ENCODE results near the gene CD226. TPM values are rescaled to one million over a fixed set of nuclear protein-coding genes. Genes with fewer than 3 reads are reported as not detected.

Gene CD226
- total RNA-seq, 1 donor from 2014 or later = 0.62 TPM

DNA sequence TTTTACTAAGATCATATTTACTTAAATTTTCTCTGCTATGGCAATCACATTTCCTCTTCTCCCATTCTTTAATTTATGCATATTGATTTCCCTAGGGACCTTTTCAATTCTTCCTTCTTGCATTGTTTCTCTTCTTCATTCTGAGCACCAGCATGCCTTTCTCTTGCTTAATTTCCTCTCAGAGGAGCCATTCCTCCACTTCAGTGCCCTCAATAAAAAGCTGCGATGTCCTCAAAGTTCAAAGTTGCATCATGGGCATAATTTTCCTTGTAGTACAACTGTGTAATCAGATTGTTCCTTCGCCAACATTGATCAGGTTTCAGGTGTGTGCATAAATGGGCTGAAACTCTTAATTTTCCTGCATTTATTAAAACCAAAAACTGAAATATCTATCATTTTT lies 21.8 kb upstream of the CD226 start:
- no peaks in the 10 kb centered on the region for H3K27me3 Mint-ChIP-seq (ENCODE audit: low read depth)
- no peak for DNase-seq (ENCODE audit: low spot score)
- no peaks in the 10 kb centered on the region for H3K4me1 Mint-ChIP-seq (ENCODE audit: low read depth)
- H3K36me3 Mint-ChIP-seq (ENCODE audit: low read depth) = peaks cover 6% of the 10 kb centered on the region
- no peak for TF ChIP-seq CTCF (IDR thresholded peaks at IDR 0.05)
- no peak overlapping the region for H3K27ac Mint-ChIP-seq (ENCODE audit: unreplicated experiment)
- no peak overlapping the region for H3K4me3 Mint-ChIP-seq (ENCODE audit: unreplicated experiment)
- peaks cover 24% of the 10 kb centered on the region for H3K9me3 Mint-ChIP-seq (ENCODE audit: low read depth)

GRCh38 chr18:69968039-69968438 lies 20.4 kb upstream of the CD226 start:
- H3K9me3 Mint-ChIP-seq (ENCODE audit: low read depth) = peaks cover 18% of the 10 kb centered on the region
- no peak overlapping the region for H3K4me3 Mint-ChIP-seq (ENCODE audit: unreplicated experiment)
- no peak for DNase-seq (ENCODE audit: low spot score)
- TF ChIP-seq CTCF (IDR thresholded peaks at IDR 0.05) = no peak
- H3K4me1 Mint-ChIP-seq (ENCODE audit: low read depth) = no peaks in the 10 kb centered on the region
- no peaks in the 10 kb centered on the region for H3K27me3 Mint-ChIP-seq (ENCODE audit: low read depth)
- H3K36me3 Mint-ChIP-seq (ENCODE audit: low read depth) = peaks cover 6% of the 10 kb centered on the region
- no peak overlapping the region for H3K27ac Mint-ChIP-seq (ENCODE audit: unreplicated experiment)

GRCh38 chr18:69963196-69963595 lies 15.5 kb upstream of the CD226 start:
- DNase-seq (ENCODE audit: low spot score) = no peak
- H3K36me3 Mint-ChIP-seq (ENCODE audit: low read depth) = no peaks in the 10 kb centered on the region
- no peaks in the 10 kb centered on the region for H3K27me3 Mint-ChIP-seq (ENCODE audit: low read depth)
- TF ChIP-seq CTCF (IDR thresholded peaks at IDR 0.05) = no peak
- peaks cover 4% of the 10 kb centered on the region for H3K4me1 Mint-ChIP-seq (ENCODE audit: low read depth)
- H3K4me3 Mint-ChIP-seq (ENCODE audit: unreplicated experiment) = no peak overlapping the region
- H3K27ac Mint-ChIP-seq (ENCODE audit: unreplicated experiment) = no peak overlapping the region
- H3K9me3 Mint-ChIP-seq (ENCODE audit: low read depth) = peaks cover 3% of the 10 kb centered on the region

GRCh38 chr18:69961718-69962117 lies 14.0 kb upstream of the CD226 start:
- H3K27me3 Mint-ChIP-seq (ENCODE audit: low read depth) = no peaks in the 10 kb centered on the region
- DNase-seq (ENCODE audit: low spot score) = no peak
- H3K27ac Mint-ChIP-seq (ENCODE audit: unreplicated experiment) = no peak overlapping the region
- peaks cover 4% of the 10 kb centered on the region for H3K4me1 Mint-ChIP-seq (ENCODE audit: low read depth)
- H3K9me3 Mint-ChIP-seq (ENCODE audit: low read depth) = peaks cover 3% of the 10 kb centered on the region
- no peaks in the 10 kb centered on the region for H3K36me3 Mint-ChIP-seq (ENCODE audit: low read depth)
- no peak overlapping the region for H3K4me3 Mint-ChIP-seq (ENCODE audit: unreplicated experiment)
- TF ChIP-seq CTCF (IDR thresholded peaks at IDR 0.05) = no peak

GRCh38 chr18:69958422-69958821 lies 10.7 kb upstream of the CD226 start:
- no peak overlapping the region for H3K27ac Mint-ChIP-seq (ENCODE audit: unreplicated experiment)
- H3K9me3 Mint-ChIP-seq (ENCODE audit: low read depth) = no peaks in the 10 kb centered on the region
- DNase-seq (ENCODE audit: low spot score) = no peak
- H3K27me3 Mint-ChIP-seq (ENCODE audit: low read depth) = no peaks in the 10 kb centered on the region
- no peak overlapping the region for H3K4me3 Mint-ChIP-seq (ENCODE audit: unreplicated experiment)
- no peaks in the 10 kb centered on the region for H3K36me3 Mint-ChIP-seq (ENCODE audit: low read depth)
- TF ChIP-seq CTCF (IDR thresholded peaks at IDR 0.05) = no peak
- H3K4me1 Mint-ChIP-seq (ENCODE audit: low read depth) = peaks cover 4% of the 10 kb centered on the region
